PC-3 (cell line): ENCODE results near the gene PELI2.

ENCODE experiments used
- EZH2 ChIP-seq: fragments of 300-600 bp; sonication (generic); IDR thresholded peaks from one replicate; pipeline ENCODE4 v1.6.1; 2017; ENCODE audit warnings: antibody characterized with exemption, mild to moderate bottlenecking, low read length; ENCODE audit not compliant: unreplicated experiment
- TF ChIP-seq, protein P1 (sequence below): fragments of 300-600 bp; sonication (generic); conservative IDR thresholded peaks from 2 replicates; pipeline ENCODE4 v1.5.1; 2017; ENCODE audit warnings: antibody characterized with exemption, low read depth, mild to moderate bottlenecking, low read length

DNA sequence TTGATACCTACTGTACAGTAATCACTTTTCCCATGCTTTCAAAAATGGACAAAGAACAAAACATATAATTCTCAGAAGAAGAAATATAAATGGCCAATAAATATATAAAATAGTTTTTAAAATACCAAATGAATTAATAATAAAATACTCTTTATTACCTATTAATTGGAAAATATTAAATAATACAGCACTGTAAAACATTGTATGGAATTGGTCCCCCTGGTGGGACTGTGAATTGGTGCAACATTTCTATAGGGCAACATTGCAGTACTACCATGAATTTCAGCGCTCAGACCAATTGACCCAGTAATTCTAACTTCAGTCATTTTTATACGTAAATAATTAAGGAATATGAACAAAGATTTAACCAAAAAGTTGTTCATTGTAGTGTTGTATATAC lies 162.6 kb downstream of the PELI2 start:
- TF ChIP-seq, protein P1, sequence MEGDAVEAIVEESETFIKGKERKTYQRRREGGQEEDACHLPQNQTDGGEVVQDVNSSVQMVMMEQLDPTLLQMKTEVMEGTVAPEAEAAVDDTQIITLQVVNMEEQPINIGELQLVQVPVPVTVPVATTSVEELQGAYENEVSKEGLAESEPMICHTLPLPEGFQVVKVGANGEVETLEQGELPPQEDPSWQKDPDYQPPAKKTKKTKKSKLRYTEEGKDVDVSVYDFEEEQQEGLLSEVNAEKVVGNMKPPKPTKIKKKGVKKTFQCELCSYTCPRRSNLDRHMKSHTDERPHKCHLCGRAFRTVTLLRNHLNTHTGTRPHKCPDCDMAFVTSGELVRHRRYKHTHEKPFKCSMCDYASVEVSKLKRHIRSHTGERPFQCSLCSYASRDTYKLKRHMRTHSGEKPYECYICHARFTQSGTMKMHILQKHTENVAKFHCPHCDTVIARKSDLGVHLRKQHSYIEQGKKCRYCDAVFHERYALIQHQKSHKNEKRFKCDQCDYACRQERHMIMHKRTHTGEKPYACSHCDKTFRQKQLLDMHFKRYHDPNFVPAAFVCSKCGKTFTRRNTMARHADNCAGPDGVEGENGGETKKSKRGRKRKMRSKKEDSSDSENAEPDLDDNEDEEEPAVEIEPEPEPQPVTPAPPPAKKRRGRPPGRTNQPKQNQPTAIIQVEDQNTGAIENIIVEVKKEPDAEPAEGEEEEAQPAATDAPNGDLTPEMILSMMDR = peak; percentile 49
- no peak for TF ChIP-seq EZH2
